Nephron (organoid): ENCODE measurements around the gene MKI67.

Source experiments
- H3K27ac Mint-ChIP-seq, 3 experiments: 2 replicates each; pipeline ENCODE4 v1.8.0; 2020; ENCODE audit warnings: mixed read lengths in 3 of 3, mild to moderate bottlenecking in 2 of 3, moderate library complexity in 1 of 3
- H3K27me3 Mint-ChIP-seq: 2 replicates; pipeline ENCODE4 v1.8.0; 2021; ENCODE audit warnings: low read depth, mild to moderate bottlenecking, moderate library complexity, mixed read lengths
- H3K36me3 Mint-ChIP-seq: 2 replicates; pipeline ENCODE4 v1.8.0; 2020; ENCODE audit warnings: low read depth, mixed read lengths
- H3K4me1 Mint-ChIP-seq: 2 replicates; pipeline ENCODE4 v1.8.0; 2020; ENCODE audit warnings: mixed read lengths
- H3K4me3 Mint-ChIP-seq, 3 experiments: 2 replicates each; pipeline ENCODE4 v1.8.0; 2020; ENCODE audit warnings: mild to moderate bottlenecking in 3 of 3, mixed read lengths in 3 of 3, moderate library complexity in 2 of 3
- H3K9me3 Mint-ChIP-seq: 2 replicates; pipeline ENCODE4 v1.8.0; 2020; ENCODE audit warnings: mixed read lengths
- CTCF ChIP-seq, 3 experiments: fragments of 200-600 bp; sonication (generic); IDR thresholded peaks; one replicate each; pipeline ENCODE4 v1.5.0; 2021; ENCODE audit warnings: antibody characterized with exemption in 3 of 3; ENCODE audit not compliant: unreplicated experiment in 3 of 3

Gene MKI67

GRCh38 chr10:128059266-128059981 lies 66.8 kb downstream of the MKI67 start:
- no peak overlapping the region for H3K4me3 Mint-ChIP-seq
- H3K36me3 Mint-ChIP-seq = no peaks in the 10 kb centered on the region
- peaks cover 18% of the 10 kb centered on the region for H3K4me1 Mint-ChIP-seq
- no peak overlapping the region for H3K27ac Mint-ChIP-seq
- H3K9me3 Mint-ChIP-seq = no peaks in the 10 kb centered on the region
- H3K27me3 Mint-ChIP-seq = peaks cover 9% of the 10 kb centered on the region
- no peak for TF ChIP-seq CTCF (IDR thresholded peaks at IDR 0.05; ENCODE audit: unreplicated experiment in 3 of 3)

- Mint-ChIP-seq H3K27me3 (peaks cover 9% of the 10 kb centered on the region), H3K36me3 (no peaks in the 10 kb centered on the region), H3K4me3 (no peak overlapping the region), H3K9me3 (no peaks in the 10 kb centered on the region), H3K27ac (no peak overlapping the region), H3K4me1 (peaks cover 17% of the 10 kb centered on the region)
- TF ChIP-seq CTCF (IDR thresholded peaks at IDR 0.05; ENCODE audit: unreplicated experiment in 3 of 3) = no peak
These were observed 67.5 kb downstream of the MKI67 start for GRCh38 chr10:128058750-128059134.

GRCh38 chr10:128058106-128058749 lies 68.0 kb downstream of the MKI67 start:
- no peaks in the 10 kb centered on the region for H3K36me3 Mint-ChIP-seq
- no peak overlapping the region for H3K4me3 Mint-ChIP-seq
- no peaks in the 10 kb centered on the region for H3K9me3 Mint-ChIP-seq
- H3K27ac Mint-ChIP-seq = no peak overlapping the region
- H3K27me3 Mint-ChIP-seq = peaks cover 5% of the 10 kb centered on the region
- TF ChIP-seq CTCF (IDR thresholded peaks at IDR 0.05; ENCODE audit: unreplicated experiment in 3 of 3) = no peak
- H3K4me1 Mint-ChIP-seq = peaks cover 14% of the 10 kb centered on the region

- H3K27ac Mint-ChIP-seq = no peak overlapping the region
- peaks cover 3% of the 10 kb centered on the region for H3K27me3 Mint-ChIP-seq
- H3K4me3 Mint-ChIP-seq = no peak overlapping the region
- no peaks in the 10 kb centered on the region for H3K9me3 Mint-ChIP-seq
- no peaks in the 10 kb centered on the region for H3K36me3 Mint-ChIP-seq
- H3K4me1 Mint-ChIP-seq = no peaks in the 10 kb centered on the region
- TF ChIP-seq CTCF (IDR thresholded peaks at IDR 0.05; ENCODE audit: unreplicated experiment in 3 of 3) = no peak
These were observed 69.7 kb downstream of the MKI67 start for GRCh38 chr10:128056303-128057050.

- H3K4me1 Mint-ChIP-seq = no peaks in the 10 kb centered on the region
- peaks cover 7% of the 10 kb centered on the region for H3K27me3 Mint-ChIP-seq
- no peak overlapping the region for H3K27ac Mint-ChIP-seq
- H3K9me3 Mint-ChIP-seq = no peaks in the 10 kb centered on the region
- H3K4me3 Mint-ChIP-seq = no peak overlapping the region
- no peaks in the 10 kb centered on the region for H3K36me3 Mint-ChIP-seq
- TF ChIP-seq CTCF (IDR thresholded peaks at IDR 0.05; ENCODE audit: unreplicated experiment in 3 of 3) = no peak
These were observed 71.0 kb downstream of the MKI67 start for GRCh38 chr10:128055061-128055868.
